Measurements from ENCODE around the gene STK25. TPM values are rescaled to one million over a fixed set of nuclear protein-coding genes. Genes with fewer than 3 reads are reported as not detected.

The STK25 gene
- total RNA-seq, 1 donor from 2014 or later, result 259 TPM

GRCh38 chr2:241445426-241445825 is 63.0 kb downstream of the STK25 start:
- Histone ChIP-seq H3K9me3 (no peaks in the 10 kb centered on the region), H3K4me1 (no peaks in the 10 kb centered on the region), H3K27me3 (no peaks in the 10 kb centered on the region), H3K36me3 (peaks cover 28 to 57% of the 10 kb centered on the region in 2 donors), H3K4me3 (no peak overlapping the region), H3K27ac (no peak overlapping the region)
- intact Hi-C loops (cut with DNase I), result no loop called here
- TF ChIP-seq, protein P1, sequence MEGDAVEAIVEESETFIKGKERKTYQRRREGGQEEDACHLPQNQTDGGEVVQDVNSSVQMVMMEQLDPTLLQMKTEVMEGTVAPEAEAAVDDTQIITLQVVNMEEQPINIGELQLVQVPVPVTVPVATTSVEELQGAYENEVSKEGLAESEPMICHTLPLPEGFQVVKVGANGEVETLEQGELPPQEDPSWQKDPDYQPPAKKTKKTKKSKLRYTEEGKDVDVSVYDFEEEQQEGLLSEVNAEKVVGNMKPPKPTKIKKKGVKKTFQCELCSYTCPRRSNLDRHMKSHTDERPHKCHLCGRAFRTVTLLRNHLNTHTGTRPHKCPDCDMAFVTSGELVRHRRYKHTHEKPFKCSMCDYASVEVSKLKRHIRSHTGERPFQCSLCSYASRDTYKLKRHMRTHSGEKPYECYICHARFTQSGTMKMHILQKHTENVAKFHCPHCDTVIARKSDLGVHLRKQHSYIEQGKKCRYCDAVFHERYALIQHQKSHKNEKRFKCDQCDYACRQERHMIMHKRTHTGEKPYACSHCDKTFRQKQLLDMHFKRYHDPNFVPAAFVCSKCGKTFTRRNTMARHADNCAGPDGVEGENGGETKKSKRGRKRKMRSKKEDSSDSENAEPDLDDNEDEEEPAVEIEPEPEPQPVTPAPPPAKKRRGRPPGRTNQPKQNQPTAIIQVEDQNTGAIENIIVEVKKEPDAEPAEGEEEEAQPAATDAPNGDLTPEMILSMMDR (IDR thresholded peaks at IDR 0.05), result no peak
- DNase-seq (ENCODE audit: low spot score in 2 of 2), result no peak

DNA sequence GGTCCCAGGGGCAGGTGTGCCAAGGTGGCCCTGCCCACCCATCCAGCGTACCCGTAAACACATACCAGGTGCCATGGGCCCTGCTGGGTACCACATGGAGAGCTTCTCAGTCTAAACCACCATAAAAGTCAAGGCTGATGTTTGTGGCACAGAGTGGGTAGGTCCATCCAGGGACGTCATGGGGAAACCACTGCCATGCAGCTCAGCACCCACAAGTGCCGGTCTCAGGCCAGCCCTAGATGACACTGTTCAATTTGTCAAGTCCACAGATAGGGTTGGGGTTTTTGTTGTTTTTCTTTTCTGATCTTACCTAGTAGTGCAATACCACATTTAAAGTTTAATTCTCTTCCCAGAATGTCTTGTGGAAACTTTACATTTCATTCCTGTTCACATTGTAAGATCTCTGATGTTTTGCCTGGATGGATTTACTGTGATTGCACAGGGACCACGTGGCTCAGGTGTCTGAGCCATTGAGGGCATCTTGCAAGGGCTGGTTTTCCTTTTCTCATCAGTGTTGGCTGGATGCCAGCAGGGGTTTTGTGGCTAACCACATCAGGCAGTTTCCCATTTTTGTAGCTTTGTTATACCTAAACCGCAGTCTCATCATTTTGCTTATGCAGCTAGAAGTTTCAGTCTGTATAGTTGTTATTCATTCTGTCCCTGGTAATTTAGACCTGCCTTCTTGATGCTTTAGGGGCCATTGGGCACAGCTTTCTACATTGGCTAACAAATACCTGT is 64.7 kb downstream of the STK25 start:
- DNase-seq (ENCODE audit: low spot score in 2 of 2), result no peak

More for the DNA sequence above, 64.7 kb downstream of the STK25 start:
- Histone ChIP-seq H3K36me3 (peaks cover 28 to 75% of the 10 kb centered on the region in 2 donors), H3K9me3 (no peaks in the 10 kb centered on the region), H3K4me3 (no peak overlapping the region), H3K27me3 (no peaks in the 10 kb centered on the region), H3K27ac (no peak overlapping the region), H3K4me1 (no peaks in the 10 kb centered on the region)
- TF ChIP-seq, protein P1 (IDR thresholded peaks at IDR 0.05), result no peak
- intact Hi-C loops (cut with DNase I), result no loop called here

Other genes starting within 250 kb of the STK25 start
- gene HDLBP, start 192.9 kb downstream of the STK25 start, total RNA-seq, result 308 TPM
- gene SEPTIN2, start 192.7 kb downstream of the STK25 start, total RNA-seq, result 248 TPM
- gene FARP2, start 152.3 kb downstream of the STK25 start, total RNA-seq, result 19.6 TPM
- gene BOK, start 50.2 kb upstream of the STK25 start, total RNA-seq, result 35.4 TPM
- gene THAP4, start 128.6 kb upstream of the STK25 start, total RNA-seq, result 80.8 TPM
- gene ATG4B, start 129.1 kb upstream of the STK25 start, total RNA-seq, result 225 TPM
- 25.0 TPM for gene DTYMK, start 178.2 kb upstream of the STK25 start, total RNA-seq
- gene ING5, start 193.5 kb upstream of the STK25 start, total RNA-seq, result 38.1 TPM
- 22.2 TPM for gene D2HGDH, start 226.0 kb upstream of the STK25 start, total RNA-seq